ENCODE data around the gene CKMT2.
A peak's percentile ranks its signal among the peaks of the same experiment; 100 is the strongest.
"Not testable (repeated sequence)": the region's sequence is repeated elsewhere in the genome, so short reads cannot be mapped to it uniquely, and the experiment has no call there.

CKMT2 gene

GRCh38 chr5:81251922-81252321 is 18.8 kb downstream of the CKMT2 start:
- DNase-seq (ENCODE audit: low read depth): no peak

GRCh38 chr5:81252904-81253303 is 19.8 kb downstream of the CKMT2 start:
- no peak for DNase-seq (ENCODE audit: low read depth)

GRCh38 chr5:81253875-81254274 is 20.8 kb downstream of the CKMT2 start:
- no peak for DNase-seq (ENCODE audit: low read depth)

GRCh38 chr5:81254886-81255559 is 21.9 kb downstream of the CKMT2 start:
- no peak for DNase-seq (ENCODE audit: low read depth)

- DNase-seq (ENCODE audit: low read depth): no peak
Measured at GRCh38 chr5:81256766-81257165, 23.6 kb downstream of the CKMT2 start.

- DNase-seq (ENCODE audit: low read depth): not testable (repeated sequence)
Measured at GRCh38 chr5:81262796-81263195, 29.7 kb downstream of the CKMT2 start.

GRCh38 chr5:81265101-81265500 is 32.0 kb downstream of the CKMT2 start:
- no peak for DNase-seq (ENCODE audit: low read depth)

- DNase-seq (ENCODE audit: low read depth): no peak
Measured at GRCh38 chr5:81268521-81269196, 35.5 kb downstream of the CKMT2 start.

GRCh38 chr5:81269751-81270393 is 36.8 kb downstream of the CKMT2 start:
- DNase-seq (ENCODE audit: low read depth): no peak

GRCh38 chr5:81270394-81271027 is 37.4 kb downstream of the CKMT2 start:
- DNase-seq (ENCODE audit: low read depth): not testable (repeated sequence)

GRCh38 chr5:81283976-81284375 is 50.9 kb downstream of the CKMT2 start:
- DNase-seq (ENCODE audit: low read depth): no peak

- no peak for DNase-seq (ENCODE audit: low read depth)
Measured at GRCh38 chr5:81286059-81286617, 53.0 kb downstream of the CKMT2 start.

- DNase-seq (ENCODE audit: low read depth): no peak
Measured at GRCh38 chr5:81288021-81288433, 54.9 kb downstream of the CKMT2 start.

GRCh38 chr5:81290146-81290545 is 57.0 kb downstream of the CKMT2 start:
- no peak for DNase-seq (ENCODE audit: low read depth)

- no peak for DNase-seq (ENCODE audit: low read depth)
Measured at GRCh38 chr5:81292130-81292529, 59.0 kb downstream of the CKMT2 start.

GRCh38 chr5:81294021-81294420 is 60.9 kb downstream of the CKMT2 start:
- DNase-seq (ENCODE audit: low read depth): not testable (repeated sequence)

GRCh38 chr5:81297531-81297930 is 64.4 kb downstream of the CKMT2 start:
- DNase-seq (ENCODE audit: low read depth): no peak

- no peak for DNase-seq (ENCODE audit: low read depth)
Measured at GRCh38 chr5:81300921-81301270, 67.8 kb downstream of the CKMT2 start.

GRCh38 chr5:81301271-81302015 is 68.3 kb downstream of the CKMT2 start, which contains the start of gene ZCCHC9:
Gene ZCCHC9, plus strand, starts transcription at chr5:81301587. Its CDS starts 3,171 bp downstream, at chr5:81304758.
- peak; percentile 85 for DNase-seq (ENCODE audit: low read depth)

- DNase-seq (ENCODE audit: low read depth): no peak
Measured at GRCh38 chr5:81302596-81302995, 69.5 kb downstream of the CKMT2 start.

- no peak for DNase-seq (ENCODE audit: low read depth)
Measured at GRCh38 chr5:81303563-81303962, 70.4 kb downstream of the CKMT2 start.

- DNase-seq (ENCODE audit: low read depth): no peak
Measured at GRCh38 chr5:81305785-81306184, 72.7 kb downstream of the CKMT2 start.

Data from activated T-helper 1 cell treated with Interleukin-2 at 50 U/mL for 16 hours (primary cell).